HG03196 (cell line): Measurements from ENCODE around the gene LRRC2.
"Not testable (repeated sequence)": the region's sequence is repeated elsewhere in the genome, so short reads cannot be mapped to it uniquely, and the experiment has no call there.

Source experiments
- ATAC-seq: cut with Tn5 transposase; IDR thresholded peaks from one replicate; pipeline ENCODE4 v1.9.1; 2021; ENCODE audit not compliant: unreplicated experiment

Gene LRRC2

DNA sequence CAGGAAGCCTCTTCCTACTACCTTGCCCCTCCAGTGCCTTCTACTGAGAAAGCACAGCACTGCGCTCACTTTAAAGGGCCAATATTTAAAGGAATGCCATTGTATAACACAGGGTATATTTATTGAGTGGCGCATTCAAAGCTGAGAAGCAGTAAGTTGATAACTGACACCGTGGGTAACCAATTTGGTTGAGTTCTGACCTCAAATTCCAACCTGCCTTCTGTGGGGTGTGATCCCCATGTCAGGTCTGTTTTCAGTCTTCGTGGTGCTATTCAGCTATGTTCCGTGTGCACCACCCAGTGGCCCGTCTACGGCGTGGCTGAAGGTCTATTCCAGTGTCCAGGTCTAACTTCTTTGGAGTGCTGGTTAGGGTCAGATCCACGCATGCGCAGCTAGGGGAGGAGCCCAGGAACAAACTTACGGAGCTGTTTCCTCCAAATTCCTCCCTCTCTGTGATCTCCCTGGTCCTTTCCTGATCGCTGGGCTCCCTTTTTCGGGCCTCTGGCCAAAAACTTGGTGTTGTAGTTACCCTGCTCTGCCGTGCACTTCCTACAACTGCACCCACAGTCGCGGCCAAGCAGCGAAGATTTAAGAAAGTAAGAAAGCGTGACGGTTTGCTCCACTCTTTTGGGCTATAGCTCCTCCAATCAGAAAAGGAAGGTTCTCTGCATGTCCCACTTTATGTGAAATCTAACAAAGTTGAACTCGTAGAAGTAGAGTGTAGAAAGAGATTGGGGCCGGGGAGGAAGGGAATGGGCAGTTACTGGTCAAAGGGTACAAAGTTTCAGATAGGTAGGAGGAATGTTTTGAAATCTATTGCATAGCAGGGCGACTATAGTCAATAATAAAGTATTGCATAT lies 7.7 kb downstream of the LRRC2 start:
- ATAC-seq: peak; percentile 84

DNA sequence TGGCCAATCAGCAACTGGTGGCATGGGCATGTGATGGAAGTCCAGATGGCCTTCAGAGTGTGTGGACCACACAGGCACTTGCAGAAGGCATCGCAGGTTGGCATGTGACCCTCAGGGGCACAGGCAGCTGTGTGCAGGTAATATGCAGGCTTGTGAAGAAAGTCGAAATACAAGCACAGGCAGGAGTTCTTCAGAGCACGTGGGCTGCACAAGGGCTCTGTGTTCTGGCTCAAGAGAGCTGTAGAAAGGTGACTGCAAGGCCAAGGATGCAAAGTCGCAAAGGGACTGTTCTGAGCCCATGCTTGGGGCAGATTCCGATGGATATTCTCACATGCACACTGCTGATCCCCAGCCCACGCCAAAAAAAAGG lies 8.3 kb downstream of the LRRC2 start:
- no peak for ATAC-seq

DNA sequence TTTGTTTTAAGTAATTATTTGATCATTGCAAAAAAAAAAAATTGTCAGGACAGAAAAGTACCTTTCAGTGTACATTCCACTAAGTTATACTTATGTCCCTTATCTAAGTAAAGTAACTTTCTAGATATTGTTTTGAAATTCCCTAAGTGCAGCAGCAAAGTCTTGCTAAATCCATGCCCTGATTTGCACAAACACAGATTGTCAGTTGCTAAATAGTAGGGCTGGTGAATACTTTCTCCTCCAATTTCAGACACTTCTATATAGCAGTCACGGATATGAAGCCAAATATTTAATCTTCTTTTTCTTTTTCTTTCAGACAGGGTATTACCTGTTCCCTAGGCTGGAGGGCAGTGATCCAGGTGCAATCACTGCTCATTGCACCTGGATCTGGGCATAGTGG lies 12.9 kb downstream of the LRRC2 start:
- ATAC-seq: no peak

DNA sequence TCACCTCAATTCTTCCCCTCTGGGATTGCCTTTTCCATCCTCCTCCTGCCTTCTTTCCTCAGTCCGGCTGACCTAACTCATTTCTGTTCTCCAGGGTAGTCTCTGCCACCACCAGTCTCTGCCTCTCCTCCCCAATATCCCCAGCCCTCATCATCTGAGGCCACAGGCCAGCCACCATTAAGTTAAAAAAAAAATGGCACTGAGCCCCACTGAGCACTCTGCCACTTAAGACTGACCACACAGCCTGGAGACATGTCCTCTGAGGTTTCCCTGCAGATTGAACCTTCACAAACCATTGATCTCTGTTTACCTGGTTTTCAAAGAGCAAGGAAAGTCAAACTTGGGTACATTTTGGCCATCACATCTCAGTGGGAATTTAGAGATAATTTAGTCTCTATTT lies 13.6 kb downstream of the LRRC2 start:
- ATAC-seq: no peak

DNA sequence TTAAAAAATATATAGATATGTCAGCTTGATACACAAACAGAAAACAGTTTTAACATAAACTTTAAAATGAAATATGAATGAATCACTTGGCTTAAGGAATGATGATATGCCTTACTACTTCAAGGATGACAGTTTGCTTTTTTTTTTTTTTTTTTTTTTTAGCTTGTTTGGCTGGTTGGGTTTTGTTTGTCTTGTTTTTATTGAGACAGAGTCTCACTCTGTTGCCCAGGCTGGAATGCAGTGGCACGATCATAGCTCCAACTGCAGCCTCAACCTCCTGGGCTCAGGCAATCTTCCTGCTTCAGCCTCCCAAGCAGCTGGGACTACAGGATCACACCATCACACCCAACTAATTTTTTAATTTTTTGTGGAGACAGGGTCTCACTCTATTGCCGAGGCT lies 14.5 kb downstream of the LRRC2 start:
- no peak for ATAC-seq

DNA sequence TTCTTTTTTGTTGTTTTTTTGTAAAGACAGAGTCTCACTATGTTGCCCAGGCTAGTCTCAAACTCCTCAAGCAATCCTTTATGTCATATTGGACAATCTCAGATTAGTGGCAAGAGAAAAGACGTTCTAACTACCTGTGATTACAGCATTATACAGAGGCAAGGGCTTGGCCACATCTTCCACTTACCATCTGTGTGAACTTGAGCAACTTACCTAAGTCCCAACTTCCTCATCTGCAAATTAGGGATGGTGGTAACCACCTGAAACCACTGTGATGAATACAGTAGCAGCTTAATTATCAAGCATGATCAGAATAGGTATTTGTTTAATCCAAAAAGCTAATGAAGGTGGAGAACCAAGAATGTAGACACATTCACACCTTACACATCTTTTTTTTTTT lies 16.1 kb downstream of the LRRC2 start:
- no peak for ATAC-seq

DNA sequence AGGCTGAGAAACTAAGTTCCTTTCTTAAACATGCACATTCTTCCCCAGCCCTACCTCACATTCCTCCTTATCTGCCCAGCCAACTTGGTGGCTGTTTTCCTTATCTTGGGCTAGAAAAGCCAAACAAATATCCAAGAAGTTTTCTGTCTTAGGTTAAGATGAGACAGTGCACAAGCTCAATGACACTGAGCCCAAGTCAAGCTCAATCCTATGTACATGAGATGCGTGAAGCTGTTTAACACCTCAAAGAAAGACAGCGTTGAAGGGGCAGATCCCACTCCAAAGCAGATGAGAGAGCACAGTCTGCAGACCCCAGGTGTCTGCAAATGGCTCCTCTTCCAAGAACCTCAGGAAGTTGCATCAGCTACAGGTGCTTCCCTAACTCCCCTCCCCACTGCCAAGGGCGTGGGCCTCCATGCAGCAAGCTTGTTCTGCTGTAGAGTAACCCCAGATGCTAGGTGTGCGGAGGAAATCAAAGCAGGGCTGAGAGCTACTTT lies 16.6 kb downstream of the LRRC2 start:
- ATAC-seq: no peak

DNA sequence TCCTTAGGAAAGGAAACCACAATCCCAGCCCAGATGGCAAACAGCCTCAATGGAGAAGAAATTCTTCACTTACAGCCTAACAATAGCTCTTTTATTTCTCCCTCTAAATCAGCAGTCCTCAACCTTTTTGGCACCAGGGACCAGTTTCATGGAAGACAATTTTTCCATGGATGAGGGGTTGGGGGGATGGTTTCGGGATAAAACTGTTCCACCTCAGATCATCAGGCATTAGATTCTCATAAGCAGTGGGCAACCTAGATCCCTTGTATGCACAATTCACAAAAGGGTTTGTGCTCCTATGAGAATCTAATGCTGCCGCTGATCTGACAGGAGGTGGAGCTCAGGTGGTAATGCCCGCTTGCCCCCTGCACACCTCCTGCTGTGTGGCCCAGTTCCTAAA lies 17.5 kb downstream of the LRRC2 start:
- not testable (repeated sequence) for ATAC-seq

DNA sequence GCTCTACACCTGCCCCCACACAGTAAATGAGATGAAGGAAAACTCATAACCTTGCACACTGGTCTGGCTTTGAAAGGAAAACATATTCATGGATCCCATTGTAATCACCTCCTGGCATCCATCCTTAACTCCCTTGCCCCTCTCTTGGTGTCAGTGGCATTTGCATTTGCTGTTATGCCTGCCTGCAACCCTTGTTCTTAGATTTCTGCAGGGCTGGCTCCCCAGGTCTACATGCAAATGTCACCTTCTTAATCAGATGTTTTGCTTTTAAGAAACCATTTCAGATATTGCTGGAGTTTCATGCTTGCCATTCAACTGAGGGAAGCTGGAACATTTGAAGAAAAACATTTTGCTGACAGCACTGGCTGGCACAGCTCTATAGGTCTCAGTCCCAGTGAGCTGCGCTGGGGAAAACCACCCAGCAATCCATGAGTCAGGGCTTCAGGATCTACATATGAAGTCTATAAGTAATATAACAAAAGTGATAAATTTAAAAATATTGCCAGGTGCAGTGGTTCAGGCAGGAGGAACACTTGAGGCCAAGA lies 19.1 kb downstream of the LRRC2 start:
- ATAC-seq: no peak

DNA sequence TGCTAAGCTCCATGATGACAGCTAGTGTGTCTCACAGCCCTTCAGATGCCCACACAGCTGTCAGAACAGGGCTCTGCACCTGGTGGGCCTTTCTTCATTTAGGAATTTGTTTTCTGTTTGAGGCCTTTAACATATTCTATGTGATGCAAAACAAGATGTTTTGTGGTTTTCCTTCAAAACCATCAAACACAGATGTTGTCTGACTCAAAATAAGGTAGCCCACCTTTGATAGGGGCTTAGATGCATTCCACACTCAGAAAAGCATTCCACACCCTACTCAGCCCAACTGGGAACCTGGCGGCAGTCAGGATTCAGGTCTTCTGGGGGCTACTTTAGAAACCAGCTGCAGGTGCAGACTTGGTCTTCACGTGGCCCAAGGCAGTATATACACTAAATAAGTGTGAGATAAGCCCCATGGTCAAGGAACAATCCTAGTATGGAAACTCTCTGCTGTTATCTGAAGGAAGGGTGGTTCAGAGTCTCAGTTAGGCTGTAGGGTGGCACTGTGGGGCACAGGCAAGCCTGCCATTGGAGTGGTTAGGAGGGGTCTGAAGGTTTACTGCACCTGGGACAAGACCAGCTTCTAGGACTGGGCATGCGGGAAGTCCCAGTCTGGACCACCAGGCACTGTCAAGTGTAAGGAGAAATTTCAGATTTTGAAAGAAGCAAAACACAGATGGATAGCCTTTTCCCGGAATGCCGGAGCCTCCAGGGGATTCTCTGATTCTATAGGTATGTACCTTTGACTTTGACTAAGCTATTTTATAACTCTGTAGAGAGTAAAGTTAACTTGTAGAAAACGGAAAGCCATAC lies 20.1 kb downstream of the LRRC2 start:
- no peak for ATAC-seq

DNA sequence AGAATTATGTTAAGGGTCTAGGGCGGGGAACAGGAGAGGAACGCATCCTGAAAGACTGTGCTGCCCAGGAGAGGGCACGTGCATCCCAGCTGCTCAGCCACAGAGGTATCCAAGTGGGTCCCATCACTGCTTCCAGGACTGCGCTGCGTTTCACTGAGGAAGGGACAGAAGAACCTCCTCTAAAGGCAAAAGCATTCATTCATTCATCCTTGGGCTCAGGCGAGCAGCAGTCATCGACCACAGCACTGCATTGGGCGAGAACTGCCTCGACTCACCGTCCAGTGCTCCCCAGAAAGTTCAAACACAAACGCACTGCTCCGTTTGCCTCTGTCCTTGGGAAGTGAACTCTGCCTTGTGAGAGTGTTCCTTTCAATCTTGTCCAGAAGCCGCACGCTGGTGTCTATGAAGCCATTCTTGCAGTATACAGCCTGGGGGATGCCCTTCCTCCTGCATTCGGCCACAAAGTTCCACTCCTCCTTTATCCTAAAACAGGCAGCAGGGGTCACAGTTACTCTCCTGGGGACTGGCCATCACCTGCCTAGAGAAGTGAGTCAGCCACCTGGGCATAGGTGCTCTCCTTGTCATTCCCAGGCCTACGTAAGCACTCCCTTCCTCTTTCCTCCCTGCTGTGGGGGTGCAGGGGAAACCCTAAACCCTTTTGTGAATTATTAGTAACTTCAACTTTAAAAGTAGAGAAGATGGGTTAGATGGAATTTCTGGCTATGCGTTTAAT lies 21.2 kb downstream of the LRRC2 start:
- no peak for ATAC-seq

DNA sequence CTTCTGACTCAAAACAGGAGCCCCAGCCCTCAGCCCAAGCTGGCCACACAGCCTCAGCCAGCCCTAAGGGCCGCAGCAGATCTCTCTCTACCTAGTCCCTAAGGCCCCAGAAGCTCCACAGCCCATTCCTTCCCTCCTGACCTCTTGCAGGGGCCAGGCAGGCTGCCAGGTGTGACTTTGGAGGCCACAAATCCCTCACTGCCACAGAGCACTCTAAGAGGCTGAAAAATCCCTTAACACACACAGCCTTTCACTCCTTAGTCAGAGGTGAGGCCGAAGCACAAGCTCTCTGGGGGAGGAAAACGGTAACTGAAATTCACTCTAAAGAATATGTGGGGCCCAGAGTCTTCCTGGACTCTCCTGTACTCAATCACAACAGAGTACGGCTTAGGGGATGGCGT lies 23.3 kb downstream of the LRRC2 start:
- ATAC-seq: no peak

DNA sequence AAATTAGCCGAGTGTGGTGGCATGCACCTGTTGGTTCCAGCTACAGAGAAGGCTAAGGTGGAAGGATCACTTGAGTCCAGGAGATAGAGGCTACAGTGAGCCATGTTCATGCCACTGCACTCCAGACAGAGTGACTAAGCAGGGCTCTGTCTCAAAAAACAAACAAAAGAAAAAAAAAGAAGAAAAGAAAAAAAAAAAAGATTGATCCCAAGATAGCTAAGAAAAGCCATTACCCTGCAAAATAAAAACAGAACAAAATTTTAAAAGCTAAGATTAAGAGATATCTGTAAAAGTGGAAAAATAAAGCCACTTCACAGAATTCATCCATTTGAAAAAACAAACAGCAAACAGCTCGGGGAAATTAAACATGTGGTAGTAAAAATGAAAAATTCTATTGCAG lies 23.8 kb downstream of the LRRC2 start:
- no peak for ATAC-seq

DNA sequence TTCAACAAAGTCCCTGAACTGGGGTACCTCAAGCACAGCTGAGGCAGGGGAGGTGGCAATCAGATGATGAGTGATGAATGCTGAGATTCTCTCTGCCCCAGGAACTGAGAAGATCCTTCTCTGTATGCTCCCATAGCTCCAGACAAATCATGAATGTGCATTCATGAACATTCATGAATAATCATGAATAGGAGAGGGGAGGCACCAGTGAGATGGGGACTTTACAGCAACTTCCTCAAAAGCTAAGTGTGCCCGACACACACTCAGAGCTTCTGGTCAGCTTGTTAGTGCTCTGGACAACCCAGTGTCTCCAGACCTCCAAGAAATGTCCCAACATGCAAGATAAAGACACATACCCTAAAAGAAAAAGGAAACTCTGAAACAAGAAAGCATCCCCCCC lies 24.3 kb downstream of the LRRC2 start:
- ATAC-seq: no peak

DNA sequence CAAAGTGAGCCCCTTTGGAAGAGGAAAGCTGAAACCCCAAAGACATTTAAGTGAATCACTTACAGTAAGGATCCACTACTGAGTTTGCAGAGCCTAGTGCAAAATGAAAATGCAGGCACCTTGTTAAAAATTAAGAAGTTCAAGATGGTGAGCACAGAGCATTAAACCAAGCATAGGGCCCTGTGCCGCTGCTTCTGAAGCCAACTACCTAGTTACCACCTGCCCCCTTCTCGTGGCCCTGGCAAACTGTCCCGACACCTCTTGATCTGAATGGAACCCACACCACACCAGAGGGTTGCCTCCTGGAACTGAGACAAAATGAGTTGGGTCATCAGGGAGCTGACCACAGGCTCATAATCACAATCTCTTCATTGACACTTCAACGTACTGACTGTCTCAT lies 25.6 kb downstream of the LRRC2 start:
- ATAC-seq: no peak

DNA sequence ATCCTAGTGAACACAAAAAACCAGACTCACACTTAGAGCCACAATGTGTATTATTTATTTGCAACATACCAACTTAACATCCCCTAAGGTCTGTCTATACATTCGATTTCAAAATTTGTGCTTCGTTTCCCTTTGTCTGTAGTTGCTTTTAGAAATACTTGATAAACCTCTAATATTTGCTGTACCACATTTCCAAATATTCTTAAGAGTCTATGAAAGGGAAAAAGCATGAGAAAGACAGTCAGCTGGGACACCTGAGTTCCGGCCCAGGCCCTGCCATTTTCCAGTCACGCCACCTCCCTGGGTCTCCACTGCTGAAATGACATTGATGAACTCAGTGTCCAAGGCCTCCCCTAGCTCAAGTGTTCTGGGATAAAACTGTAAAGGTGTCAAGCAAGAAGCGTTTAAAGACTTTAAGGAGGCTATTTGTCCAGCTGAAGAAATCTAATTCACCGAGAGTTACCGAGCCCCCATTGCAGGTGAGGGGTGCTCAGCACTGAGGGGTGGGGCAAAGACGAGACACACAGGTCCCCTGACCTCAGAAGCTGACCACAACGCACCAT lies 26.6 kb downstream of the LRRC2 start:
- ATAC-seq: no peak

DNA sequence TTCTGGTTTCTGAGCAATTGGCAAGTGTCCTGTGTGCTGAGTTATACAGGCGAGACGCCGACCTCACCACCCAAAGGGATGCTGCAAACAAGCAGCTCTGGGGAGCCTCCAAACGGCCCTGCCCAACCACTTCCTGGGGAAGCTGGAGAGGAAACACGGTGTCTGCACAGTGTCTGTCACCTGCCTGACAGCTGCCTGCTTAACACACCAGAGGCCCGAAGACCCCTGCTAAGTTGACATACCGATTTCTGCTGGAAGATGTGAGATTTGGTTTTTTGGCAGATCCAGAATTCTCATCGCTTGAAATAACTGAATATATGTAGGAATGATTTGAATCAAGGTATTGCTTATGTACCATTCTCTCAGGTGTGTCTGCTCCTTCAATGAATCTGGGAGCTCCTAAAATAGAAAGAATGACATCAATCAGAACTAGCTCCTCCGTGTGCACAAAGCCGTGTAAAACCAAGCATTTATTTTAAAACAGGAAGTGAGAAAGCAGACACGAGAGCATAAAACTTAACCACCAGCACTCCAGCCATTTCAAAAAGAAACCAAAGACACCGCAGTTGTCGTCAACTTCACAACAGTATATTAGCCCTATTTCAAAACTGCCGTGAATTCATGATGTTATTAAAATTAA lies 27.2 kb downstream of the LRRC2 start:
- peak; percentile 87 for ATAC-seq

DNA sequence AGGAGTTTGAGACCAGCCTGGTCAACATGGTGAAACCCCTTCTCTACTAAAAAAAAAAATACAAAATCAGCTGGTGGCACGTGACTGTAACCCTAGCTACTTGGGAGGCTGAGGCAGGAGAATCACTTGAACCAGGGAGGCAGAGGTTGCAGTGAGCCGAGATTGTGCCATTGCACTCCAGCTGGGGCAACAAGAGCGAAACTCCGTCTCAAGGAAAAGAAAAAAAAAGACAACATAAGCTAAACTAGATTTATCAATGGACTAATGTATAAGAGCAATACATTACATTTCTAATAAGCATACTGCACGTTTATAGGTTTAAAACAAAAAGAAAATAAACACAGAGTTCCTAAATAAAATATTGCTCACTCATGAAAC lies 27.7 kb downstream of the LRRC2 start:
- not testable (repeated sequence) for ATAC-seq

DNA sequence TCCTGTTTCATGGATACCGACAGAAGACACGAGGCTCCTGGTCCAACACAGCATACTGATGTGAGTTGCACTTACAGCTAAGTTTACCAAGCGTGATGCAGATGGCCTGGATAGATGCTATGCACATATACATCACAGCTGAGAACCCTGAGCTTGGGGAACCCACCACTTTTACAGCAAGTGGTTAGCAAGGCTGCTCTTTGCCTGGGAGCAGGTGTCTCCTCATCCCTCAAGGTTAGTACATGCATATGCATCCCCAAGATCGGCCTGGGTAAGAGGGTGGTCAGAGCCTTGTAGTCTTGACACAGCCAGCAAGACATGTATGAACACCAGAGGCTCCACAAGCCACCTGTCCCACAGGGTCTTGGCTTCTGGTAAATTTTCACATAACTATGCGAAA lies 28.3 kb downstream of the LRRC2 start:
- ATAC-seq: no peak

DNA sequence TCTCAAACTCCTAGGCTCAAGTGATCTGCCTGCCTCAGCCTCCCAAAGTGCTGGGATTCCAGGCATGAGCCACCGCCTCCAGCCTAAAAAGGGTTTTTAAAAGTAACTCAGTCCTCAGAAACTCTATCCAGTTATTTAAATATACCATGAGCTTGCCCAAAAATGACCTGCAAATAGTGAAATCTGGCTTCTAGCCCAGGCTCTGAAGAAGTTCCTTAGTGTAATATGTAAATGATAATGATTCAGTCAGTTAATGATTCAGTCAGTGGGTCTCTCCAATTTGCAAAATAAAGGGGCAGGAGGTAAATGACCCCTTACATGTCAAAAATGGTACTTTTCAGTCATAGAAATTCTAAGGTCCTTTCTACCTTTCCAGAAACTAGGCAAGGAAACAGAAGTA lies 28.8 kb downstream of the LRRC2 start:
- ATAC-seq: no peak
